Stomach (tissue), 9 donors: ENCODE data around the gene SLMAP. TPM values are rescaled to one million over a fixed set of nuclear protein-coding genes. Genes with fewer than 3 reads are reported as not detected.

Source experiments
- DNase-seq, 2 donors: peaks; one replicate each; pipeline versions ENCODE4 v3.0.0 to v3.0.0-alpha.2; 2013 to 2019
- H3K27ac ChIP-seq, 5 donors: fragments of 200-600 bp in 4 of 5; sonication (generic) in 4 of 5; one replicate each; pipeline ENCODE4 v1.5.1; 2013 to 2019; ENCODE audit warnings: mild to moderate bottlenecking in 1 of 5, moderate library complexity in 1 of 5
- H3K27me3 ChIP-seq, 3 donors: fragments of 200-600 bp; sonication (generic); one replicate each; pipeline ENCODE4 v1.5.1; 2017 to 2019; ENCODE audit warnings: mixed run types in 1 of 3
- H3K36me3 ChIP-seq, 4 donors: fragments of 200-600 bp; sonication (generic); 1 replicate in 3 of 4; 2 replicates in 1 of 4; pipeline ENCODE4 v1.5.1; 2016 to 2019
- H3K4me1 ChIP-seq, 4 donors: fragments of 200-600 bp; sonication (generic); one replicate each; pipeline ENCODE4 v1.5.1; 2016 to 2019
- H3K4me3 ChIP-seq, 4 donors: fragments of 200-600 bp; sonication (generic) in 3 of 4; one replicate each; pipeline ENCODE4 v1.5.1; 2016 to 2019; ENCODE audit warnings: mild to moderate bottlenecking in 1 of 4
- H3K9me3 ChIP-seq, 4 donors: fragments of 200-600 bp; sonication (generic); one replicate each; pipeline ENCODE4 v1.5.1; 2016 to 2019
- EP300 ChIP-seq: sonication (generic); formaldehyde crosslinking; IDR thresholded peaks from one replicate; pipeline ENCODE4 v1.6.1; 2017; ENCODE audit warnings: antibody characterized with exemption
- POLR2A ChIP-seq, 4 donors: fragments of 450-650 bp; IDR thresholded peaks; one replicate each; pipeline ENCODE4 v1.6.1; 2016; ENCODE audit warnings: antibody characterized with exemption in 4 of 4, control low read depth in 2 of 4, mild to moderate bottlenecking in 1 of 4, moderate library complexity in 1 of 4
- POLR2AphosphoS5 ChIP-seq, 3 donors: sonication (generic); formaldehyde crosslinking; IDR thresholded peaks; one replicate each; pipeline ENCODE4 v1.6.1; 2016; ENCODE audit warnings: antibody characterized with exemption in 3 of 3
- WGBS, 5 donors: extraction: QIAGEN DNeasy Blood & Tissue Kit in 3 of 5; methylation state at CpG; one replicate each; pipeline versions ENCODE4 v1.1.5 to v1.1.7; 2013 to 2018; 5-methylcytosine and 5-hydroxymethylcytosine counted together
- intact Hi-C: fragments of 100-400 bp; cut with DNase I; formaldehyde crosslinking; loops from one replicate; pipeline ENCODE4 v1.15.1; 2023; ENCODE audit warnings: low total_unique reads
- polyA plus RNA-seq, 3 donors: library from polyadenylated mRNA; stranded (reverse); fragments of 200-250 nt; gene quantifications; one replicate each; pipeline ENCODE4 v1.2.3, GENCODE V29; 2013
- total RNA-seq, 5 donors: library from RNA; depleted of rRNA; stranded (reverse); fragments of >200 nt; gene quantifications; one replicate each; pipeline versions ENCODE4 v1.1.0 to v1.2.3, GENCODE V29; 2014 to 2016
- TF ChIP-seq, protein P1 (sequence below), 7 experiments: fragments of 450-650 bp in 4 of 7; fragments of 200-600 bp in 3 of 7; sonication (generic) in 3 of 7; IDR thresholded peaks; one replicate each; pipeline ENCODE4 v1.5.1; 2016 to 2019; ENCODE audit warnings: antibody characterized with exemption in 7 of 7, control low read depth in 2 of 7, mild to moderate bottlenecking in 1 of 7
- donor health status: healthy with polysubstance abuse.
- donor health status: Bipolar disorder and iron deficiency.
- donor health status: healthy.

The SLMAP gene
- total and polyA plus RNA-seq, 8 donors: 23.9 to 534 (median 133) TPM

GRCh38 chr3:57826245-57826951 is 70.3 kb downstream of the SLMAP start:
- no peak for DNase-seq
- no peaks in the 10 kb centered on the region for H3K27me3 ChIP-seq
- 92 to 100% (median 95%) methylated on average over 1 of the region's 1 CpG for WGBS, 5 donors
- H3K9me3 ChIP-seq: no peaks in the 10 kb centered on the region
- TF ChIP-seq EP300 (no peak), POLR2A (IDR thresholded peaks at IDR 0.05) (no peak), POLR2AphosphoS5 (IDR thresholded peaks at IDR 0.05) (no peak)
- TF ChIP-seq, protein P1, sequence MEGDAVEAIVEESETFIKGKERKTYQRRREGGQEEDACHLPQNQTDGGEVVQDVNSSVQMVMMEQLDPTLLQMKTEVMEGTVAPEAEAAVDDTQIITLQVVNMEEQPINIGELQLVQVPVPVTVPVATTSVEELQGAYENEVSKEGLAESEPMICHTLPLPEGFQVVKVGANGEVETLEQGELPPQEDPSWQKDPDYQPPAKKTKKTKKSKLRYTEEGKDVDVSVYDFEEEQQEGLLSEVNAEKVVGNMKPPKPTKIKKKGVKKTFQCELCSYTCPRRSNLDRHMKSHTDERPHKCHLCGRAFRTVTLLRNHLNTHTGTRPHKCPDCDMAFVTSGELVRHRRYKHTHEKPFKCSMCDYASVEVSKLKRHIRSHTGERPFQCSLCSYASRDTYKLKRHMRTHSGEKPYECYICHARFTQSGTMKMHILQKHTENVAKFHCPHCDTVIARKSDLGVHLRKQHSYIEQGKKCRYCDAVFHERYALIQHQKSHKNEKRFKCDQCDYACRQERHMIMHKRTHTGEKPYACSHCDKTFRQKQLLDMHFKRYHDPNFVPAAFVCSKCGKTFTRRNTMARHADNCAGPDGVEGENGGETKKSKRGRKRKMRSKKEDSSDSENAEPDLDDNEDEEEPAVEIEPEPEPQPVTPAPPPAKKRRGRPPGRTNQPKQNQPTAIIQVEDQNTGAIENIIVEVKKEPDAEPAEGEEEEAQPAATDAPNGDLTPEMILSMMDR (IDR thresholded peaks at IDR 0.05): no peak
- intact Hi-C loops: no loop called here
- no peak overlapping the region for H3K4me3 ChIP-seq
- peaks cover 0 to 54% (median 32%) of the 10 kb centered on the region in 4 donors for H3K4me1 ChIP-seq
- H3K36me3 ChIP-seq: peaks cover 0 to 3% (median 0%) of the 10 kb centered on the region in 4 donors
- no peak overlapping the region for H3K27ac ChIP-seq

DNA sequence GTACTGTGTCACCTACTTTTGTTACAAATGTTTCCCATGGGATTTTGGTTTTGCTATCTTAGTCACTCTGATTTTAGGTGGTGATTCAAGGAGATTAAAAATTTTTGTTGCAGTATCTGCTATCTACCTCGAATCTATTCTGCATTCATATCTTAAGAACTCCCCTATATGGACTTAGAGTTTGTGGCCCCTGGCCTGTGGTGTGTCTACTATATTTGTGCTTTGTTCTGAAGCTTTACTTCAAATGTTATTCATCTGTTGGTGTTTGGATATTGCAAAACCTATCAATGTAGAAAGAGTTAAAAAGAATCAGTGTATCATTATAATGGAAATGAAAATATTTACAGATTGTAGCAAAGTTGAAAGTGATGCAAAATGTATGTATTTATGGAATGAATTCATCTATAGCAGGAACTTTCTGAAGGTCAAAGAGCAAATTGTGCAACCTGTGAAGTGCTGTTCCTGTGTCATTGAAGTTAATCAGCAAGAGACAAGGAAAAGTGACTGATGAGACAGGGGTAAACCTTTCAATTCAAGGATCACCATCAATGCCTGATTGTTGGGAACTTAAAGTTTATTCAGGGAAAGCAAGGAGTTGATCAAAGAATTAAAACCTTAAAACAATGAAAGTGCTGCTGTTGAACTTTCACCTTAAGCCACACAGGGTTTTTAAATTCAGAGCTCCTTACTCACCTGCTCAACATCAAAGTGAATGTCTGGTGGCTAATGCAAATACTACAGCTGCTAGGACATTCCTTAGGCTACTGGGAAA is 71.0 kb downstream of the SLMAP start:
- Histone ChIP-seq H3K4me3 (no peak overlapping the region), H3K4me1 (peaks cover 0 to 46% (median 28%) of the 10 kb centered on the region in 4 donors), H3K36me3 (peaks cover 0 to 10% (median 6%) of the 10 kb centered on the region in 4 donors), H3K27me3 (no peaks in the 10 kb centered on the region), H3K27ac (peak overlapping the region in 1 of 5 donors; percentile 23), H3K9me3 (no peaks in the 10 kb centered on the region)
- WGBS, 5 donors: 42 to 61% (median 45%) methylated on average over 1 of the region's 1 CpG
- intact Hi-C loops: no loop called here
- DNase-seq: peak in 1 of 2 donors; percentile 29
- TF ChIP-seq POLR2A (IDR thresholded peaks at IDR 0.05): no peak
- no peak for TF ChIP-seq POLR2AphosphoS5 (IDR thresholded peaks at IDR 0.05)
- no peak for TF ChIP-seq EP300
- TF ChIP-seq, protein P1 (IDR thresholded peaks at IDR 0.05): no peak

DNA sequence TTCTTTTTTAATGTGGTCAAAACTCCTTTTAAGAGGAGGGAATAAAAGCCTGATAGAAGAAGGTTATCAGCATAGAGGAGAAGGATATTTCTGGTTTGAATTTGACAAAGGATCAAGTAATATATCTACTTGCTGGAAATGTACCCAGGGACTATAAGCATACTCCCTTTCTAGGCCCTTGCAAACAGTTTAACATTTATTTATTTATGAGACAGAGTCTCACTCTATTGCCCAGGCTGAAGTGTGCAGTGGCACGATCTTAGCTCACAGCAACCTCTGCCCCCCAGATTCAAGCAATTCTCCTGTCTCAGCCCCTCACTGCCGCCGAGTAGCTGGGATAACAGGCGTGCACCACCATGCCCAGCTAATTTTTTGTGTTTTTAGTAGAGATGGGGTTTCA is 71.6 kb downstream of the SLMAP start:
- WGBS, 5 donors: 69 to 79% (median 75%) methylated on average over 4 of the region's 4 CpGs
- no peaks in the 10 kb centered on the region for H3K27me3 ChIP-seq
- no peaks in the 10 kb centered on the region for H3K9me3 ChIP-seq
- intact Hi-C loops: no loop called here
- TF ChIP-seq, protein P1 (IDR thresholded peaks at IDR 0.05): no peak
- TF ChIP-seq POLR2A (IDR thresholded peaks at IDR 0.05) (no peak), POLR2AphosphoS5 (IDR thresholded peaks at IDR 0.05) (no peak), EP300 (no peak)
- DNase-seq: no peak
- no peak overlapping the region for H3K4me3 ChIP-seq
- peaks cover 0 to 16% (median 10%) of the 10 kb centered on the region in 4 donors for H3K36me3 ChIP-seq
- peak overlapping the region in 3 of 5 donors; percentile 23 to 24 (median 23) for H3K27ac ChIP-seq
- peaks cover 0 to 42% (median 22%) of the 10 kb centered on the region in 4 donors for H3K4me1 ChIP-seq

GRCh38 chr3:57832486-57832885 is 76.4 kb downstream of the SLMAP start:
- TF ChIP-seq POLR2AphosphoS5 (IDR thresholded peaks at IDR 0.05) (no peak), POLR2A (IDR thresholded peaks at IDR 0.05) (no peak), EP300 (no peak)
- TF ChIP-seq, protein P1 (IDR thresholded peaks at IDR 0.05): no peak
- H3K36me3 ChIP-seq: peaks cover 0 to 21% (median 19%) of the 10 kb centered on the region in 4 donors
- no peaks in the 10 kb centered on the region for H3K27me3 ChIP-seq
- no peak overlapping the region for H3K4me3 ChIP-seq
- no peaks in the 10 kb centered on the region for H3K9me3 ChIP-seq
- no peak for DNase-seq
- H3K4me1 ChIP-seq: peaks cover 0 to 21% (median 8%) of the 10 kb centered on the region in 4 donors
- no peak overlapping the region for H3K27ac ChIP-seq
- intact Hi-C loops: no loop called here
